Adipose tissue (tissue), 3 donors: ENCODE data around the gene MRPL41. TPM values are rescaled to one million over a fixed set of nuclear protein-coding genes. Genes with fewer than 3 reads are reported as not detected.

Source experiments
- H3K27ac ChIP-seq: one replicate; pipeline ENCODE4 v1.5.1; 2013; ENCODE audit warnings: low read depth, low read length
- WGBS, 3 donors: extraction: QIAGEN DNeasy Blood & Tissue Kit; methylation state at CpG; one replicate each; pipeline ENCODE4 v1.1.7; 2013; 5-methylcytosine and 5-hydroxymethylcytosine counted together
- polyA plus RNA-seq, 3 donors: library from polyadenylated mRNA; stranded (reverse); fragments of 200-250 nt; gene quantifications; one replicate each; pipeline ENCODE4 v1.2.3, GENCODE V29; 2013
- donor health status: healthy with polysubstance abuse.
- donor health status: Bipolar disorder and iron deficiency.
- donor health status: healthy.

MRPL41 gene
- polyA plus RNA-seq, 3 donors = 37.2 to 155 (median 68.7) TPM

DNA sequence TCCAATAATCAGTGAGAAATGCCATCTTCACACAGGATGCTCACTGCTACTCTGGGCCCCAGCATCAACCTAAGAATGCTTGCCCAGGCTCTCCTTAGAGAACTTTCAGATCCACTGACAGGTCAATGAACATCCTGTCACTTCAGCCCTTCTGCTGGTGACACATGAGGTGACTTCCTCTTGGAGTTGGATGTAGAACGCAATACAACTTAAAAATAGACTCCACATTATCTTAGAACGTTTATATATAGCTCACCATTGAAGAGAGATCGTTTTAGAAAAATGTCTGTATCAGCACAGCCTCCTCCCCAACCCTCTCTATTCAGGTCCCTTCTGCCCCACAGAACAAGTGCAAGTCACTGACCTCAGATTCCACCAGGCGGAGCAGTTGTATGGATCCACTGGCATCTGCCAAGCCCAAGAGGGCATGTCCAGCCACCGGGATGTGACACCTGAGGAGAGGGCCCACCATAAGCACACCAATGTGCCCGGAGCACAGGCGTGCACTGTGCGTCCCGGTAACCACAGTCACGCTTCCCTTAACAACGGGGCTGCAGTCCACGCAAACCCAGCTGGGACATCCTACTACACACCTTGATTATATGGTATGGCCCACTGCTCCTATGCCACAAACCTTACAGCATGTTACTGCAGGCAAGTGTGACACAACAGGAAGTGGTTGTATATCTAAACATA lies 24.2 kb downstream of the MRPL41 start:
- 77 to 79% (median 78%) methylated on average over 12 of the region's 12 CpGs for WGBS, 3 donors
- H3K27ac ChIP-seq = no peak overlapping the region

DNA sequence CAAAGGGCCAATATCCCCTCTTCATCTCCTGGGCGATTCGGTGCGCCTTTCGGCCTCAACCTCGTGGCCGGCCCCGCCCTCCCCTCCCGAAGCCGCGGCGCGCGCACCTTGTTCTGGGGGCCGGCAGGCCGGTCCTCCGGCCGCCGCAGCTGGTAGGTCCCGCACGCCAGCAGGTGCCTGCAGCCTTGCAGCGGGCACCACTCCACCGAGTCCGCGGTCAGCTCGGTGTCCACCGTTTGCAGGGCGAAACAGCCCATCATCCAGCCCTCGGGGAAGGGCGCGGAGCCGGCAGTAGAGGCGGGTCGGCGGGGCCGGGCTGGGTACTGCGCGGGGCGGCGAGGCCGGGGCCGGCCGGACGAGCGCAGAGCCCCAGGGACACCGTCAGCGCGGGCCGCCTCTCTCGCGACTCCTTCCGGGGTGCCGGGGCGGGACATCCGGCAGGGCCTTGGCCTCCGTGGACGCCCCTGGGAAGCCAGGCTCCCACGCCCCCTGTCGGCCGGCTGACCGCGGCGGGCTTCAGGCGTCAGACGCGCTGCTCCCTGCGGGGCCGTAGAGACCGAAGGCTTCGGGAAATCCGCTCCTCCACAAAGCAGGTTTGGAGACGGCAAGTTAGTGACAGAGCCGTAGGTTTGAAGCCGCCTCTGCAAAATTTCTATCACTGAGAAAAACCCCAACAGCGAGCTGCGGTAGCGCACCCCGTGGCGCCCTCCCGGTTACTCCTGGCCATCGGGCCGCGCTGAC lies 27.0 kb downstream of the MRPL41 start, which contains the start of gene DPH7:
Gene DPH7, minus strand, starts transcription at position 408 of the 741 bp plus-strand sequence. Its CDS starts 148 bp downstream, at position 260.
- no peak within 1 kb of the TSS for H3K27ac ChIP-seq
- WGBS, 3 donors = 1 to 2% (median 1%) methylated on average over 81 to 82 of the region's 82 CpGs

DNA sequence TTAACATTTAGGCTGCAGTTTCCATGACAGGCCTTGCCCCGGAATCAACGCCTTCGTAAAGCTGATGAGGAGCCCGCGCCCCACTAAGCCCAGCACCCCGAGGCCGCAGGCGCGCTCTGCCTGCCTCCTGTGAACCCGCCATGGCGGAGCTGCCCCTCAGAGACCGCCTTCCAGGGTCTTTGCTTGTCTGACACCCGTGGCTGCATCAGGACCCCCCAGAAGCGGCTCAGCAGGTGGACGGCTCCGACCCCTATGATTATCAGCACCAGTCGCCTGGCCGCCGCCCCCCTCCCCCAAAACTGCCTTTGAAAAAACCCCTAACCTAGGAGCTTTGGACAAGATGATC lies 27.6 kb downstream of the MRPL41 start:
- H3K27ac ChIP-seq = no peak overlapping the region
- WGBS, 3 donors = 30 to 41% (median 36%) methylated on average over 19 of the region's 19 CpGs

DNA sequence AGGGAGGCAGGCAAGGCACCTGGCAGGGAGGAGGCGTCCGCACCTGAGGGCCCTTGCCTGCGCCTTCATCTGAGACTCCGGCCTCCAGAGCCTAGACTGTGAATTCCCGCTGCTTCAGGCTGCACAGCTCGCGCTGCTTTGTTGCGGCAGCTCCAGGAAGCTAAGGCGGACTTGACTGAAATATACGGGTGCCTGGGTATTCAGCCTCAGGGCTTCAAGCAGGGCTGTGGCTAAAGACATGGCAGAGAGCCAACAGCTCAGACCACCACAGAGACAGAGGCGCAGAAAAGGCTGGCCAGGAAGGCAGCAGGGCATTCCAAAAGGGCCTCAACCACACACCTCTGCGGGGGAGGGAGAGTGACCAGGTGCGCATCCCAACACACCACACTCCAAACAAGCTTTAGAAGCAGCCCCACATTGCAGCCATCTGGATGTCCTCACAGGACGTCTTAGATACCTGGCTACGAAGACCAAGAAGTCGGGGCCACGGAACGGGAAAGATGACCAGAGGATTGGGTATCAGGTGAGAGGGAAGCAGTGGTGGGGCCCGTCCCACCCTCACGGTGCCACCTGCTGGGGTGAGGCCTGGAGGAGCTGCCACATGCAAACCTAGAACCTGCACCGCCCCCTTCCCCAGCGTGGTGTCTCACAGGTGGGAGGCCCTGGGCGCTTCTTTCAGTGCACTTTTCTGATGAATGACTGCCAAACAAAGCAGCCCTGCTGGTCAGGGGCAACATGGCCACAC lies 28.7 kb downstream of the MRPL41 start:
- H3K27ac ChIP-seq = no peak overlapping the region
- 84 to 87% (median 87%) methylated on average over 23 of the region's 23 CpGs for WGBS, 3 donors

DNA sequence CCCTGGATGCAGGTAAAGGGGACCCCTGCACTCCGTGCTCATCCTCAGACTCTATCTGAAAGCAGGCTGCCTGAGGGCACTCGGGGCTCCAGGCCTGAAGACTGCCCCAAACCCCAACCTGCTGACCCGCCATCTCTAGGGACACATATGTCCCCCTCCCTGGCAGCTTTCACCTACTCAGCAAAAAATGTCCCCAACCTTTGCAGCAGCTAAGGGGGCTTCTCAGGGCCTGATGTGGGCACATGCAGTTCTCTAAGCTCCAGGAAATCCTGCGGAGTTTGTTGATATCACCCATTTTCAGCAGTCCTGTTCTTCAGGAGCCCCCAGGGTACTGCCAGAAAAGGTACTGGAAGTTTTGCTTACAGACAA lies 29.3 kb downstream of the MRPL41 start:
- WGBS, 3 donors = 94 to 99% (median 96%) methylated on average over 4 of the region's 4 CpGs
- H3K27ac ChIP-seq = no peak overlapping the region

DNA sequence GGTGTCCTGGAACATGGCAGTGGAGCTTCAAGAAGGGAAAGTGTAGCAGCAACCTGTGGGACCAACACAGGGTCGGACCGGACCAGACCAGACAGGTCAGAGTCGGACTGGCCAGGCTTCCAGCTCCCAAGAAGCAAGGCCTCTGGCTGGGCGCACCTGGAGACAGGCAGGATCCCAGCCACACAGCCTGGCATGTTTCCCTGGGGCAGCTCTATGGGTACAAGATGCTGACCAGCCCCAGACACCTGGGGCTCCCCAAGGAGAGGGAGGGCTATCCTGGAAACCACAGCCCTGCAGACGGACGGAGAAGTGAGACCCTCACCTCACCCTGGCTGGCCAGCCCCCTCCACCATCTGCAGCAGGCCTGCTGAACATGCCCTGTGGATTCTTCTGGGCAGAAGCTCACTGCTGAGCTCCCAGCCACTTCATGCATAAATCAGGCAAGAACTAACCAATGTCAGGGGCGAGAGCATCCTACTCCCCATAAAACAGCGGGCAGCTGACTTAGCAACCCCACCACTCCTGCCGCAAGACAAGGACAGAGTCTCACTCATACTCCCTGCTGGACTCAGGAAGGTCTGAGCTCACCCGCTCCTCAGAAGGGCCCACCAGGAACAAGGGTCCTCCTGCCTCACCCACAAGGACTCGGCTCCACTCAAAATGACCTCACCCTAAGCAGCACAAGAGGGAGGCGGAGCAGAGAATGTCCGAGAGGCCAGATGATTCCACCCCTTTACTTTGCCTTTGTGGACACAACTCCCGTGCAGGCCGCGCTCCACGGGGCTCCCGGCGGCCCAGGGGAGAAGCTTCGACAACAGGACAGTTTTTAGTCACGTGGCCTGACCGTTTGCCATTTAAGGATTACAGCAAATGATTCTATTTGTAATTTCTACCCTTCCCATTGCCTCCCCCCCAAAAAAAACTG lies 29.9 kb downstream of the MRPL41 start:
- H3K27ac ChIP-seq = no peak overlapping the region
- 85 to 92% (median 92%) methylated on average over 22 of the region's 22 CpGs for WGBS, 3 donors

DNA sequence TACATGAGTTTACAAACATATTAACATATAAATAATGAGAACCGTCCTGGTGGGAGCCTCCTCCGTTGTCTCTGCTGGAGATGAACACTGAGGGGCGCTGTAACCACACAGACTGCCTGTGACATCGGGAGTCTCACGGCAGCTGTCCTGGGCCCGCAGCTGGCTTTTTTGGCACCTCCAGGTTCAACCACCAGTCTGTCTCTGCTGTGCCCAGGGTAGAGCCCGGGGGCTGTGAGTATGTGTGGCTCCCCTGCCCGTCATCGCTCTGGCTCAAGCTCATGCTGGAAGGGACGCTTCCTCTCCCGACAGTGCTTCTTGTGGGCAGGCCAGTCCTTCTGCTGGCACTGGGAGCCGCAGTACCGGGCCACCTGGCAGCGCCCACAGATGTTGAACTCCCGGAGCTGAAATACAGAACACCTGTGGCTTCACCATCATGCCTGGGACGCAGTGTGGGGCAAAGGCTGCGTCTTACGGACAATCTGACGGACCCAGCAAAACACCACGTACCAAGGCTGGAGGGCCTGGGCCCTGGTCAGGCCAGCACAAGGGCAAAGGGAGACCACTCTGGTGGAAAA lies 30.7 kb downstream of the MRPL41 start:
- WGBS, 3 donors = 66 to 85% (median 82%) methylated on average over 20 of the region's 20 CpGs
- H3K27ac ChIP-seq = no peak overlapping the region

DNA sequence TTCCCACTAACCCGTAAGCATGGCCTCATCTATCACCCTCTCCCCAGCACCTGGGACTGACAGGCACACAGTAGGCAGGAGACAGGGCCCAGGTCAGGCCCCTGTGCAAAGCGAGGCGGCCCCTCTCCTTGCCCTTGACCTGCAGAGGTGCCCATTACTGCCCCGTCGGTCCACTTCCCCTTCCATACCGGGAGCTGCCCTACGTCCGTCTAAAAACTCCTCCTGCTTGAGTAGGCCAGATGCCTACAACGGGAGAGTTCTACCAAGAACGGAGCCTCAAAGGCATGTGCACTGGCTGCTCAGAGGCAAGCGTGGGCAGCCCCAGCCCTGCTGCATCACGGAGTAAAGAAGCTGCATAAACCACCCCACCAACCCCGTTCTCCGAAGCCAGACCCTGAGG lies 31.7 kb downstream of the MRPL41 start:
- H3K27ac ChIP-seq = no peak overlapping the region
- 86 to 89% (median 86%) methylated on average over 14 of the region's 14 CpGs for WGBS, 3 donors

DNA sequence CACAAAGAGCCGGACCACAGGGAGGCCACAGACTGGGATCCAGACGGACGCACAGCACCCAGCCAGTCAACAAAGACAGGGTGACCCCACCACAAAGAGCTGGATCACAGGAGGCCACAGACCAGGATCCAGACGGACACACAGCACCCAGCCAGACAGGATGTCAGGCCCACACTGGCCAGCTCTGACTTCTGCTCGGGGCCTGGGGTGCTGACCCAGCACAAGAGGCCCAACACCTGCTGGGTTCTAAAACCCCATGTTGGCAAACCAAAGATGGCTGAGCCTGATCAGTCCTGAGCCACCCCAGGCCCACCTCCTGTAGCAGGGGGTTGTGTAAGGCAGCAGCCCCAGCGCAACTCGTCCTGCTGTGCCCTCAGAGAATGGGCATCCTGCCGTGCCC lies 32.3 kb downstream of the MRPL41 start:
- H3K27ac ChIP-seq = no peak overlapping the region
- WGBS, 3 donors = 79 to 85% (median 83%) methylated on average over 8 of the region's 8 CpGs

DNA sequence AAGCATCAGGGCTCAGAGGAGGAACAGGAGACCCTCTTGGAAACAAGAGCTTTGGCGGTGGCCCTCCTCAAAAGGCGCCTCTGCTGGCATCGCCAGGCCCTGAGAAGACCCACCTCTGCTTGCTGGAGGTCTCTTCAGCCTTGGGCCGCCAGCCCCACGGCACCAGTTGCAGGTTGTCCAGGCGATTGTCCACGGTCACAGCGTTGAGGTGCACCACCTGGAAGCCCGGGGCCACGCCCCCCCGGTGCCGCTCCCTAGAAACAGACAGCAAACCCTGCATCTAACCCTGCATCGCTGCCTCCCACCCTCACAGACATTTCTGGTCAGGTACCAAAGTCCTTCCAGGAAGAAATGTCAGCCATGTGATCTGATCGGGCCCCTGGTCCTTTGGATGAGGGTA lies 35.2 kb downstream of the MRPL41 start:
- H3K27ac ChIP-seq = no peak overlapping the region
- 94 to 97% (median 96%) methylated on average over 14 of the region's 14 CpGs for WGBS, 3 donors

DNA sequence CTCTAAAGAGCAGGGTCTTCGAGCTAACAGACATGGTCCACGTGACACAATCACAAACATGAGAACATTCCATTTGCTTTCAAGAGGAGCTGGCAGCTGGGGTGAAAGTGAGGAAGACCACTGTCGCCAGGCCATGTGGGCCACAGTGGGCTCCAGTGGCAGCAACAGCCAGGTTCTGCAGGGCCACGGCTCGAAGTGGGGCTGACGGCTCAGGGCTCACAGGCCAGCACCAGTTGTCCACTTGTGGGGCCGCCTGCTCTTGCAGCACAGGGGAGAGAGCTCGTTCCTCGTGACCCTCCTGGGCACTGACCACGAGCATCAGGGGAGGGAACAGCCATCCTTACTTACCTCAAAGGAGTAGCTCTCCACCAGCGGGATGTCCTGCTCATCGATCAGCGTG lies 36.6 kb downstream of the MRPL41 start:
- 88 to 89% (median 88%) methylated on average over 13 of the region's 13 CpGs for WGBS, 3 donors
- no peak overlapping the region for H3K27ac ChIP-seq

DNA sequence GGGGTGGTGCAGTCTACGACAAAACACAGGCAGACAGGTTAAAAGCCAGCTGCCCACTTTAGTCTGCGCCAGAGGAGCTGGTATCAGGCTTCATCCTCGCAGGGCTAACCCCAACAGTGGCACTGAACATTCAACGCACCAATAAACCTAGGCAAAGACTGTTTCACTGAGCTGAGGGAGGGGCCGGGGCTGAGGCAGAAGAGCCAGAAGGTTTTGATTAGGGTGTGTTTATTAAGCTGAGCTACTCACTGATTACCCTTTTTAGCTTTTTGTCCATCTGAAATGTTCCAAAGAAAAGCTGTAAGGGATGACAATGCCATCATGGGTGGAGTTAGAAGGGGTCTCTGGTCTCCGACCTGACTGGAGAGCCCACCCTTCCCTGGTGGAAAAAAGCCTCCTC lies 37.2 kb downstream of the MRPL41 start:
- H3K27ac ChIP-seq = no peak overlapping the region
- WGBS, 3 donors = 85 to 93% (median 92%) methylated on average over 6 of the region's 6 CpGs

DNA sequence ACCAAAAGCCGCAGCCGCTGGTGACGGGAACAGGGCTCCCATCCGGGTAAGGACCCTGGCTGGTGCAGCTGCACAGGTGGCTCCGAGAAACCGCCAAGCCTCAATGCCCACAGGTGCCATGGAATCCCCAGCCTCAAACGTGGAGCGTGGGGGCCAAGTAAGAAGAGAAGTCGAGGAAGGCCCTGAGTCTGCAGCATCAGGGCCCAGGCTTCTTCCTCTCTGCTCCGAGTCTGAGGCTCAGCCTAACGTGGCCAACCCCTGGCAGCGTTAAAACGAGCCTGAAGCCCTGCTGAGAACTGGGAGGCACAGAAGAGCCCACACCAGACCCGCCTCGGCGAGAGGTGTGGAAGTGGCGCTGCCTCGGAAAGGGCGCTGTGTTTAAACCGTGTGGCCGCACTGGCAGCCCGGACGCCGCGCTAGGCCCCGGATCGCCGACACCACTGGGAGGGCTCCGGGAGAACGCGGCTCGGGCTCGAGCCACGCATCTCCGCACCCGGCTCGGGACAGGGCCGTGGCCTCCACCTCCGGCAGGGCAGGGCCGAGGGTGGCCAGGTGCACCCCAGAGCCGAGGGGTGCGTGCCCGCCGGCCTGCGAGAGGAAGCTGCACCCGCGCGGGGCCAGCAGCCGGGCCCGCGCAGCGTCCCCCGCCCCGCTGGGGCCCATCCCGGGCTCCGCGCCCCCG lies 37.9 kb downstream of the MRPL41 start:
- H3K27ac ChIP-seq = no peak overlapping the region
- WGBS, 3 donors = 8 to 9% (median 8%) methylated on average over 43 to 58 of the region's 58 CpGs

DNA sequence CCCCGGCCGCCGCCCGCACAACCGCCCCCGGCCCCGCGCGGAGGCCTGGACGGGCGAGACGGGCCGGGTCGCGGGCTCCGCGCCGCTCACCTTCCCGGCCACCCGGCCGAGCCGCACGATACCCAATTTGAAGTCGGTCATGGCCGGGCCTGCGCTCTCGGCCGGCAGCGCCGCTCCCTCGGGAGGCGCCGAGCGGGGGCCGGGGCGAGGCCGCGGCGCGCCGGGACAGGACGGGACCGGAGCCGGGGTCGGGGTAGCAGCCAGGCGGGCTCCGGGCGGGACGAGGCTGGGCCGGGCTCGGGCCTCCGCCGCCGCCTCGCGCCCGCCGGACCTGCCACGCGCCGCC lies 38.4 kb downstream of the MRPL41 start:
- no peak overlapping the region for H3K27ac ChIP-seq

DNA sequence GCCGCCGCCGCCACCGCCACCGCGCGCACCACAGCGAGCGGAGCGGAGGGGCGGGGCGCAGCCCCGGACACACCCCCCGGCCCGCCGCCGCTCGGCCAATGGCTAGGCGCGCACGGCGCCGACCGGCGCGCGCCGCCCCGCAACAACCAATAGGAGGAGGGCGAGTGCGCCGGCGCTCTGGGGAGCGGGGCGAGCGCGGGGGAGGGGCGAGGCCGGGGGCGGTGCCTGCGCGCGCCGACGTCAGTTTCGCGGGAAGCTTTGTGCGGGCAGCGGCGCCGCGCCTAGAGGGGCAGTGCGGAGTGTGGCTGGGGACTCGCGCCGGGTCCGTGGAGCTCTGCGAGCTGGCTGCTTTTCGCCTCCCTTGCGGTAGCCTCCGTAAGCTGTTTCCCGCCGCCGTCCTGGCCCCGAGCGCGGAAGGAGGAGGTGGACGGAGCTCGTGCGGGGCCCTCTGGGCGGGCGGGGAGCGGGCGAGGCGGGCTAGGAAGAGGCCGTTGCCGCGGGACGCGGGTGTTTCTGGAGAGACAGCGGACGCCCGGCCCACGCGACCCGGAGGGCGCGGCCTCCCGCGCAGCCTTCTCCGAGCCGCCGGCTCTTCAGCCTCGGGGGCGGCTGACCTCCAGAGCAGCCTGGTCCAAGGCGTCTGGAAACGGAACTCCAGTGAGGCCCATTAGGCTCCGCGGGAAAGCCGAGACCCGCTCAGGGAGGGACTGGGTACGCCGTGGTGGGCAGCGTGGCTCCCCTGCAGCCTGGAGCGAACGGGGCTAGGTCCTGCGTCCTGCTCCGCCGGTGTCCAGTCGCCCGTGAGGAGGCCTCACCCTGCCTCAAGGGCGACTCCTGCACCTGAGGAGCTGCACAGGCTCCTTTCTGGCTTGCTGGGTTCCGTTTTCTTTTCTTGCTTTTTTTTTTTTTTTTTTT lies 39.0 kb downstream of the MRPL41 start, which contains the start of gene ZMYND19:
Gene ZMYND19, minus strand, starts transcription at position 44 of the 915 bp plus-strand sequence. CDS start 249 bp downstream, outside the sequence.
- H3K27ac ChIP-seq = no peak within 1 kb of the TSS
- WGBS, 3 donors = 0 to 1% (median 1%) methylated on average over 98 to 113 of the region's 113 CpGs

More for the DNA sequence above, 38.4 kb downstream of the MRPL41 start:
- WGBS, 3 donors = 0 to 1% (median 1%) methylated on average over 24 to 61 of the region's 61 CpGs

DNA sequence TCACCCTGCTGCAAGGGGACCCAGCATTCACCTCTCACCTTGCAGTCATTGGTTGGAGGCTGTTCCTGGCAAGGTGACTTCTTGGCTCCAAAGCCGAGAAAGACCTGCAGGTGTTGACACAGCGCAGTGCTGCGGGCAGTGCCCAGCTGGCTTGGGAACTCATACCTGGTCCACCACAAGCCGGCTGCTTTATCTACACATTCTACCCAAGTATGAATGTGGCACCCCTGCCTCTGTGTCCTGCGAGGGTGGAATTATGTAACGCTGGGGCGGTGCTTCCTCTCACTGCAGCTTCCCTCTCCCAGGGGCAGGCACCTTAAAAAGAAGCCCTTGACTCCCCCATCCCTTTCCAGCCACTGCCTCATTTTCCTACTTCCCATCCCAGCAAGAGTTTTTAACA lies 41.1 kb downstream of the MRPL41 start:
- WGBS, 3 donors = 38 to 63% (median 61%) methylated on average over 7 of the region's 7 CpGs
- H3K27ac ChIP-seq = no peak overlapping the region
